H1 (cell line): ENCODE measurements around the gene GNGT2. TPM values are rescaled to one million over a fixed set of nuclear protein-coding genes. Genes with fewer than 3 reads are reported as not detected.

Source experiments
- ATF2 ChIP-seq: IDR thresholded peaks from 2 replicates; pipeline ENCODE4 v1.6.1; 2012; ENCODE audit warnings: low read length, inconsistent platforms
- EZH2 ChIP-seq: fragments of 200-600 bp; sonication (generic); IDR thresholded peaks from 2 replicates; pipeline ENCODE4 v1.7.1; 2012; ENCODE audit warnings: low read depth, mild to moderate bottlenecking, moderate library complexity, low read length, inconsistent platforms; ENCODE audit not compliant: severe bottlenecking
- polyA plus RNA-seq, 7 experiments: library from polyadenylated mRNA; depleted of rRNA in 3 of 7; stranded (reverse) in 5 of 7; unstranded in 2 of 7; fragments of >200 nt in 5 of 7; fragments of 200-250 nt in 2 of 7; gene quantifications; 1 replicate in 5 of 7; 2 replicates in 1 of 7; 4 replicates in 1 of 7; pipeline versions ENCODE4 v1.2.1 to v1.2.3, GENCODE V29; 2011 to 2013; ENCODE audit warnings: missing spikeins in 2 of 7, mixed read lengths in 2 of 7
- total RNA-seq: library from RNA; stranded (reverse); fragmentation: NEBNext Ultra II Directional; extraction: Animal tissue kit (Norgen Biotek cat#: 25700); gene quantifications from 2 replicates; pipeline ENCODE4 v1.2.1, GENCODE V29; 2021

Gene GNGT2
- total and polyA plus RNA-seq, 2 of the 8 experiments (the other 6 are each of a cell fraction or from before 2014, with no cell fraction given): 1.3 to 1.4 TPM

GRCh38 chr17:49209061-49209571, 1.3 kb downstream of the GNGT2 start (continued):
- TF ChIP-seq ATF2 (no peak), EZH2 (no peak)
